ENCODE results near the gene HDAC4.

HDAC4 gene

DNA sequence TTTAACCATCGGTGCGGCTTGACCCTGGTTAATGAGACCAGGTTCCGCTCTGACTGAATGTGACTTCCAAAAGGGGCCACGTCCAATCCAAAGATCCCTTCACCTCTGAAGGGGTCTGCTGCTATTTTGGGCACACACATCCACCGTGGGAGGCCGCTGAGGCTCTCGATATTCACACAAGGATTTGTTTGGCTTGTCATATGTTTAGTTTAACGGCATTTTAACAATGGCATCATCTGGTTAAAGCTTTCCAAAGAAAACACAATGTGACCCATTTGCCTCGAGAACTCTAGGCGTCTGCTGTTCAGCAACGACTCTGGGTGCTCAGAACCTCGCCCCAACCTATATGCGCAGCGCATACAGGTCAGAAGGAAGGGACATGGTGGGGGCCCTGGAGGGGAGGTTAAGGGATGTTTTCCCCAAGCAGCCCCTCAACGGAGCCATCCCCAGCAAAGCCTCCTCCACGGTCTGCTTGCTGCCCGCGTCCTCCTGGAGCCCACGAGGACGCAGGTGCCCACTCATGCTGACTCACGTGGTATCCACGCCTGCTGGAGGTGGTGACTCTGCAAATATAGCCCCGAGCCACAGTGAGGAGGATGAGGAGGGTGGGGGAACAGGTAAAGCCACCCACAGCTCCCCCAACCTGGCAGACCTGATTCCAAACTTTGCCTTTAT is 260.3 kb downstream of the HDAC4 start:
- no peak overlapping the region for H3K9ac ChIP-seq (ENCODE audit: low read depth in 1 of 2, low read length in 2 of 2)
- H3K9me3 ChIP-seq (ENCODE audit: control insufficient read depth in 2 of 2, low read length in 2 of 2): no peaks in the 10 kb centered on the region
- no peaks in the 10 kb centered on the region for H3K4me1 ChIP-seq (ENCODE audit: control insufficient read depth in 2 of 2, insufficient read depth in 2 of 2, low read length in 2 of 2)
- no peak overlapping the region for H3K27ac ChIP-seq (ENCODE audit: low read depth in 2 of 2, low read length in 2 of 2)
- peaks cover 37 to 53% of the 10 kb centered on the region in 2 donors for H3K36me3 ChIP-seq (ENCODE audit: control insufficient read depth in 2 of 2, insufficient read depth in 2 of 2, low read length in 2 of 2)
- H3K27me3 ChIP-seq (ENCODE audit: control insufficient read depth in 2 of 2, insufficient read depth in 2 of 2, low read length in 2 of 2): no peaks in the 10 kb centered on the region
- H3K4me3 ChIP-seq (ENCODE audit: low read length in 2 of 2): no peak overlapping the region

DNA sequence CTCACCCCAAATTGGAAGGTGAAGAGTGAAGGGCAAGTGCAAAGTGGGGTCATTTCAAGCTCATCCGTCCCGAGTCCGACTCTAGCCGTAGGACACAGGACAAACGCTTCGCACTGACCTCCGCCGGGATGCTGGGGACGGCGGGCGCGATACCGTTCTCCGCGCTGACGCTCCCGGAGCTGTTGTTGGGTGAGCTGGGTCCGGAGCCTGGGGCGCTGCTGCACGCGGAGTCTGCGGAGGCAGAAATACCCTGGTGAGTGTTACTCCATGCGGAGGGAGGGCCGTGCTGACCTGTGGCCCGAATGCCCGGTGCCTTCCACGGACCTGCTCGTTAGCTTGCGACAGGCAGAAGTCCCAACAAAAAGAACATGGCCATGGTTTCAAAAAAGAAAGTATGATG is 261.3 kb downstream of the HDAC4 start:
- no peak overlapping the region for H3K4me3 ChIP-seq (ENCODE audit: low read length in 2 of 2)
- H3K9me3 ChIP-seq (ENCODE audit: control insufficient read depth in 2 of 2, low read length in 2 of 2): no peaks in the 10 kb centered on the region
- no peaks in the 10 kb centered on the region for H3K27me3 ChIP-seq (ENCODE audit: control insufficient read depth in 2 of 2, insufficient read depth in 2 of 2, low read length in 2 of 2)
- no peaks in the 10 kb centered on the region for H3K4me1 ChIP-seq (ENCODE audit: control insufficient read depth in 2 of 2, insufficient read depth in 2 of 2, low read length in 2 of 2)
- H3K9ac ChIP-seq (ENCODE audit: low read depth in 1 of 2, low read length in 2 of 2): no peak overlapping the region
- peaks cover 40 to 52% of the 10 kb centered on the region in 2 donors for H3K36me3 ChIP-seq (ENCODE audit: control insufficient read depth in 2 of 2, insufficient read depth in 2 of 2, low read length in 2 of 2)
- H3K27ac ChIP-seq (ENCODE audit: low read depth in 2 of 2, low read length in 2 of 2): no peak overlapping the region

DNA sequence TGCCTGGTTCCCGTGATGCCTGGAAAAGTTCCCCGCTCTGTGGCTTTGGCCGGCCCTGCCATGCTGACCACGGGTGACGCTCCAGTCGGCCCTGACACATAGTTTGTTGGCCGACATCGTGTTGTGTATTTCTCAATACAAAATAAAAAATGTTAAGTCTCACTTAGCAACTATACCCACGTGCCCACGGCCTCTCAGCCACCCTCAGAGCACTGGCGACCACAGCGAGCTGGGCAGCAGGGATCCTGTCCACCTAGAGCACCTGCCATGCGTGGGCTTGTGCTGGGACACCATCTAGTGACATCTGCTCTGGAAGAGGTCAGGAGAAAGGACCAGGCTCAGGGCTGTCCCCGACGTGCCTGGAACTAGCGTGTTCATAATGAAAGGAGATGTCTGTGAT is 261.7 kb downstream of the HDAC4 start:
- Histone ChIP-seq H3K4me3 (ENCODE audit: low read length in 2 of 2) (no peak overlapping the region), H3K4me1 (ENCODE audit: control insufficient read depth in 2 of 2, insufficient read depth in 2 of 2, low read length in 2 of 2) (no peaks in the 10 kb centered on the region), H3K9ac (ENCODE audit: low read depth in 1 of 2, low read length in 2 of 2) (no peak overlapping the region), H3K27me3 (ENCODE audit: control insufficient read depth in 2 of 2, insufficient read depth in 2 of 2, low read length in 2 of 2) (no peaks in the 10 kb centered on the region), H3K27ac (ENCODE audit: low read depth in 2 of 2, low read length in 2 of 2) (no peak overlapping the region), H3K9me3 (ENCODE audit: control insufficient read depth in 2 of 2, low read length in 2 of 2) (no peaks in the 10 kb centered on the region), H3K36me3 (ENCODE audit: control insufficient read depth in 2 of 2, insufficient read depth in 2 of 2, low read length in 2 of 2) (peaks cover 44 to 54% of the 10 kb centered on the region in 2 donors)

DNA sequence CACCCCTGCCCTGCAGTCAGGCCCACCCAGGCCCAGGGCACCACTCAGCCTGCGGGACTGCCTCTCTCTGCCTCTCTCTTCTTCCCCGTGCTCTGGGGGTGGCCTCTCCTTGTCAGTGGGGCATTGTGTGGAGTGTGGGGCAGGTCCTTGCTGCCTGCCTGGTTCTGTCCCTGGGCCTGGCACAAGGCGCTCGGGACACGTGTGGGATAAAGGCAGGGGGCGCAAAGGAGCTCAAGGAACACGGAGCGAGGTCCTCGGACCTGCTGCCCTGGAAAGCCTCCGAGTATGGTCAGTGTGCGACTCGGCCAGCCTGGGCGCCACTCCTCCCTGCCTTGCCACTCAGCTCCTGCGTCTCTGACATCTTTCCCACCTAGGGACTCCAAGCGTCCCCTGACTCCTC is 262.2 kb downstream of the HDAC4 start:
- H3K9ac ChIP-seq (ENCODE audit: low read depth in 1 of 2, low read length in 2 of 2): no peak overlapping the region

DNA sequence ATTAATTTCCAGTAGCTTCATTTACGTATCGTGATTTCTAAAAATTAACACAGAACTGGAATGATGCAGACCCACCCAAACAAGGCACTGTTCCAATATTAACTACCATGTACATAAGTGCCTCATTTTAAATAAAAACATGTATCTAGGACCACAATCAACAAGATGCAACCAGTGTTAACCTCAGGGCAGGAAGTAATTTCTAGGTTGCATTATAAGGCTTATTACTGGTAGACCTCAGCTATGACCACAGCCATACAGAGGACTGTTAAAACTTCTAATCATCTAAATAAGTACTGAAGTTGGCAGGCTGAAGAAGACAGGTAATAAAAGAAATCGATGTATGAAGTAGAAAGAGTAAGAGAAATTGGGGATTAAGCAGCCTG is 262.9 kb downstream of the HDAC4 start:
- Histone ChIP-seq H3K4me1 (ENCODE audit: control insufficient read depth in 2 of 2, insufficient read depth in 2 of 2, low read length in 2 of 2) (no peaks in the 10 kb centered on the region), H3K27me3 (ENCODE audit: control insufficient read depth in 2 of 2, insufficient read depth in 2 of 2, low read length in 2 of 2) (no peaks in the 10 kb centered on the region), H3K9ac (ENCODE audit: low read depth in 1 of 2, low read length in 2 of 2) (no peak overlapping the region), H3K9me3 (ENCODE audit: control insufficient read depth in 2 of 2, low read length in 2 of 2) (no peaks in the 10 kb centered on the region), H3K36me3 (ENCODE audit: control insufficient read depth in 2 of 2, insufficient read depth in 2 of 2, low read length in 2 of 2) (peaks cover 46 to 59% of the 10 kb centered on the region in 2 donors), H3K4me3 (ENCODE audit: low read length in 2 of 2) (no peak overlapping the region), H3K27ac (ENCODE audit: low read depth in 2 of 2, low read length in 2 of 2) (no peak overlapping the region)

More for the DNA sequence above, 262.2 kb downstream of the HDAC4 start:
- no peak overlapping the region for H3K27ac ChIP-seq (ENCODE audit: low read depth in 2 of 2, low read length in 2 of 2)
- H3K9me3 ChIP-seq (ENCODE audit: control insufficient read depth in 2 of 2, low read length in 2 of 2): no peaks in the 10 kb centered on the region
- H3K4me3 ChIP-seq (ENCODE audit: low read length in 2 of 2): no peak overlapping the region
- no peaks in the 10 kb centered on the region for H3K27me3 ChIP-seq (ENCODE audit: control insufficient read depth in 2 of 2, insufficient read depth in 2 of 2, low read length in 2 of 2)
- no peaks in the 10 kb centered on the region for H3K4me1 ChIP-seq (ENCODE audit: control insufficient read depth in 2 of 2, insufficient read depth in 2 of 2, low read length in 2 of 2)
- peaks cover 47 to 55% of the 10 kb centered on the region in 2 donors for H3K36me3 ChIP-seq (ENCODE audit: control insufficient read depth in 2 of 2, insufficient read depth in 2 of 2, low read length in 2 of 2)

DNA sequence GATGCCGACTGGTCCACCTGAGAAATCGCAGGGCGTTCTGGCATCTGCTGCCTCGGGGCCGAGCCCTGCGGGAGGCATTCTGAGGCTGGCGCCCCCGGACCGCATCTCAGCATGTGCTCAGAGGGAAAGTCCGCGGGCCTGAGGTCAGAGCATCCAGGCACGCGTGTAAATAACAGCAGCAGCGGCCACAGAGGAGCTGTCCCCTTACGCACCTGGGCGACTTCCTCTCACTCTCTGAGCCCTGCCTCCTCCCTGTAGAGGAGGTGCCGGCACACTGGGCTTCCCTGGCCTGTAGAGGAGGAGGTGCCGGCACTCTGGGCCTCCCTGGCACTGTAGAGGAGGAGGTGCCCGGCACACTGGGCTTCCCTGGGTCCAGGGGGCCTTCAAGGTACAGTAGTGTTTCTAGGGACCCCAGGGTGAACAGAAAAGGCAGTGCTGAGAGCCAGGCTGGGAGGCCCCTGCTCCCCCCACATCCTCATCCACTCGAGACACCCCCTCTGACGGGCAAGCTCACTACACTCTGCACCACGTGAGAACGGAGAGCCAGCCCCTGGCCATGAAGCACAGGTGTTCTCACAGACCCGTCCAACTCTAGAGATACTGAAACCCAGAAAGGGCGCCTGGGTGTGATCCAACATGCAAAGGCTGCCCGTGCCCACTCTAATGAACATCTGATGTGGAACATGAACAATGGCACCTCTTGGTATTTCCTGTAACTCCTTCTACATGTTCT is 263.5 kb downstream of the HDAC4 start:
- no peak overlapping the region for H3K27ac ChIP-seq (ENCODE audit: low read depth in 2 of 2, low read length in 2 of 2)
- peaks cover 45 to 59% of the 10 kb centered on the region in 2 donors for H3K36me3 ChIP-seq (ENCODE audit: control insufficient read depth in 2 of 2, insufficient read depth in 2 of 2, low read length in 2 of 2)

DNA sequence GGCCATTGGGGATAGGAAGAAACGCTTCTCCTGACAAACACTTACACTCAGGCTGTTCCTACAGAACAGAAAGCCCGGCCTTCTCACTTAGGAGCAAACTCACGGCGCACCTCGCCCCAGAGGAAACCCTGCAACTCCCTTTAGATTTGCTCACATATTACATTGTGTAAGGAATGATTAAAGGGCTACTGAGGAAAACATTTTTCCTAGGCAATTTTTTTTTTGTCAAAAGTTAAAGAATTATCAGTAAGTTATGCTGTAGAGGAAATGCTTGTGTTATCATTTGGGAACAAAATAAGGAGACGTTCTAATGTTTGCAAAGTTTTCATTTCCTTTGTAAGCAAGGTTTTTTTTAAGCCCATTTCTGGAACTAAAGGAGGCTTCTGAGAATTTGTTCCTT is 264.1 kb downstream of the HDAC4 start:
- H3K36me3 ChIP-seq (ENCODE audit: control insufficient read depth in 2 of 2, insufficient read depth in 2 of 2, low read length in 2 of 2): peaks cover 41 to 61% of the 10 kb centered on the region in 2 donors
- H3K27me3 ChIP-seq (ENCODE audit: control insufficient read depth in 2 of 2, insufficient read depth in 2 of 2, low read length in 2 of 2): no peaks in the 10 kb centered on the region
- H3K4me3 ChIP-seq (ENCODE audit: low read length in 2 of 2): no peak overlapping the region
- no peak overlapping the region for H3K27ac ChIP-seq (ENCODE audit: low read depth in 2 of 2, low read length in 2 of 2)
- no peaks in the 10 kb centered on the region for H3K4me1 ChIP-seq (ENCODE audit: control insufficient read depth in 2 of 2, insufficient read depth in 2 of 2, low read length in 2 of 2)
- H3K9ac ChIP-seq (ENCODE audit: low read depth in 1 of 2, low read length in 2 of 2): no peak overlapping the region
- no peaks in the 10 kb centered on the region for H3K9me3 ChIP-seq (ENCODE audit: control insufficient read depth in 2 of 2, low read length in 2 of 2)

More for the DNA sequence above, 263.5 kb downstream of the HDAC4 start:
- Histone ChIP-seq H3K4me3 (ENCODE audit: low read length in 2 of 2) (no peak overlapping the region), H3K9me3 (ENCODE audit: control insufficient read depth in 2 of 2, low read length in 2 of 2) (no peaks in the 10 kb centered on the region), H3K4me1 (ENCODE audit: control insufficient read depth in 2 of 2, insufficient read depth in 2 of 2, low read length in 2 of 2) (no peaks in the 10 kb centered on the region), H3K9ac (ENCODE audit: low read depth in 1 of 2, low read length in 2 of 2) (no peak overlapping the region), H3K27me3 (ENCODE audit: control insufficient read depth in 2 of 2, insufficient read depth in 2 of 2, low read length in 2 of 2) (no peaks in the 10 kb centered on the region)

DNA sequence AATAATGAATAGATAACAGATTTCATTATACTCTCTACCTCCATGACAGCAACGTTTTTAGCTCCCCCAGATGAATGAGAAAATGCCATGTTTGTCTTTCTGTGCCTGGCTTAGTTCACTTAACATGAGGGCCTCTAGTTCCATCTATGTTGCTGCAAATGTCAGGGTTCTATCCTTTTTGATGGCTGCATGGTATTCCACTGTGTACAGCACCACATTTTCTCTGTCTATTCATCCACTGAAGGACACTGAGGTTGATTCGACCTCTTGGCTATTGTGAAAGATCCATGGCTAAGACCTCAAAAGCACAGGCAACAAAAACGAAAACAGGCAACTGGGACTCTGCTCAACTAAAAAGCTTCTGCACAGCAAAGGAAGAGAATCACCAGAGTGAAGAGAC is 264.6 kb downstream of the HDAC4 start:
- no peak overlapping the region for H3K4me3 ChIP-seq (ENCODE audit: low read length in 2 of 2)
- H3K9ac ChIP-seq (ENCODE audit: low read depth in 1 of 2, low read length in 2 of 2): no peak overlapping the region
- H3K9me3 ChIP-seq (ENCODE audit: control insufficient read depth in 2 of 2, low read length in 2 of 2): no peaks in the 10 kb centered on the region
- H3K4me1 ChIP-seq (ENCODE audit: control insufficient read depth in 2 of 2, insufficient read depth in 2 of 2, low read length in 2 of 2): no peaks in the 10 kb centered on the region
- no peaks in the 10 kb centered on the region for H3K27me3 ChIP-seq (ENCODE audit: control insufficient read depth in 2 of 2, insufficient read depth in 2 of 2, low read length in 2 of 2)
- no peak overlapping the region for H3K27ac ChIP-seq (ENCODE audit: low read depth in 2 of 2, low read length in 2 of 2)
- H3K36me3 ChIP-seq (ENCODE audit: control insufficient read depth in 2 of 2, insufficient read depth in 2 of 2, low read length in 2 of 2): peaks cover 45 to 63% of the 10 kb centered on the region in 2 donors

DNA sequence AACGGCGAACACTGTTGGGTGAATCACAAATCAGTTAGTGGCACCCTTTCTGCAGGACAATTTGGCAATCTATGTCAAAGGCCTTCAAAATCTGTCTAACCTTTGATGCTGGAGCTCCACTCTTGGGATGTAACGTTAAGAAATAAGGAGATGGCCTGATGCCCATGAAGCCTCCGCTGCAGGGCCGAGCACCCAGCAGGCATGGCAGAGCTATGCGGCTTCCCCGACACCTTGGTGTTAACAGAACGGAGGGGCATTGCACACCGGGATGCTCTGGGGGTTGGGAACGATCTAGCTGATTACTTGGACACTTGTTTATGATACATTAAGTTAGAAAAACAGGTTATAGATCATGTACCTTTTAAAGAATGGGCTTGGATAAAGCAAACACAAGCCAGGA is 265.3 kb downstream of the HDAC4 start:
- Histone ChIP-seq H3K4me1 (ENCODE audit: control insufficient read depth in 2 of 2, insufficient read depth in 2 of 2, low read length in 2 of 2) (no peaks in the 10 kb centered on the region), H3K9ac (ENCODE audit: low read depth in 1 of 2, low read length in 2 of 2) (no peak overlapping the region), H3K4me3 (ENCODE audit: low read length in 2 of 2) (no peak overlapping the region), H3K36me3 (ENCODE audit: control insufficient read depth in 2 of 2, insufficient read depth in 2 of 2, low read length in 2 of 2) (peaks cover 50 to 63% of the 10 kb centered on the region in 2 donors), H3K27me3 (ENCODE audit: control insufficient read depth in 2 of 2, insufficient read depth in 2 of 2, low read length in 2 of 2) (no peaks in the 10 kb centered on the region), H3K27ac (ENCODE audit: low read depth in 2 of 2, low read length in 2 of 2) (no peak overlapping the region), H3K9me3 (ENCODE audit: control insufficient read depth in 2 of 2, low read length in 2 of 2) (no peaks in the 10 kb centered on the region)

DNA sequence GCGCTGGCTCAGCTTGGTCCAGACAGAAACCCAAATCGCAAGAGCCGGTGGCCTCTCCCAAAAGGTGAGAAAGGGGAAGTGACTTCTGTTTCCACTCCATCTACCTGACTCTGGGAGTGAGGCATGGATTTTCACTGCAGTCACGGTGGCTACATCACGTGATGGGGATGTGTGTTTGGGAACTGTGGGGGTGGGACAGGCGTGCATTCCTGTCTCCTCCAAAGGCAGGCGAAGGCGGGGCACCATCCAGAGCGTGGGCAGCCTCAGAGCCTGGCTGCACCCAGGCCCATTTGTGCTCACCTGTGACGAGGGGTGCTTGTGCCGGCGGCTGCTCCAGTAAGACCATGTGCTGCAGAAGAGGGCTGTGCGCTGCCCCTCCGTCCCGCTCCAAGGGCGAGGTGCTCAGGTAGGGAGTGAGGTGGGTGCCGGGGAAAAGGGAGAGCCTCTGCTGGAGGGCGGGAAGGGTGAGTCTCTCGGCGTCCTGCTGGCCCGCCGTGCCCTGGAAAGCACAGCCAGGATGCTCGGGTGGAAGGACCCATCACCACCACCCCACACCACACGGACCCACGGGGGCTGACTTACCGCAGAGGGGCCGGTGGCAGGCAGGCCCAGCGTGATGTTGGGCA is 266.8 kb downstream of the HDAC4 start:
- H3K36me3 ChIP-seq (ENCODE audit: control insufficient read depth in 2 of 2, insufficient read depth in 2 of 2, low read length in 2 of 2): peaks cover 44 to 62% of the 10 kb centered on the region in 2 donors
- no peak overlapping the region for H3K9ac ChIP-seq (ENCODE audit: low read depth in 1 of 2, low read length in 2 of 2)
- no peaks in the 10 kb centered on the region for H3K4me1 ChIP-seq (ENCODE audit: control insufficient read depth in 2 of 2, insufficient read depth in 2 of 2, low read length in 2 of 2)
- H3K27me3 ChIP-seq (ENCODE audit: control insufficient read depth in 2 of 2, insufficient read depth in 2 of 2, low read length in 2 of 2): no peaks in the 10 kb centered on the region
- no peak overlapping the region for H3K4me3 ChIP-seq (ENCODE audit: low read length in 2 of 2)
- no peaks in the 10 kb centered on the region for H3K9me3 ChIP-seq (ENCODE audit: control insufficient read depth in 2 of 2, low read length in 2 of 2)
- no peak overlapping the region for H3K27ac ChIP-seq (ENCODE audit: low read depth in 2 of 2, low read length in 2 of 2)
